ENCODE measurements around the gene GNE. TPM values are rescaled to one million over a fixed set of nuclear protein-coding genes. Genes with fewer than 3 reads are reported as not detected.
A peak's percentile ranks its signal among the peaks of the same experiment; 100 is the strongest.

Gene GNE
- total and polyA plus RNA-seq, 9 of the 15 experiments (the other 6 are each of a cell fraction or from before 2014, with no cell fraction given), result 5.1 to 18.6 (median 12.0) TPM

DNA sequence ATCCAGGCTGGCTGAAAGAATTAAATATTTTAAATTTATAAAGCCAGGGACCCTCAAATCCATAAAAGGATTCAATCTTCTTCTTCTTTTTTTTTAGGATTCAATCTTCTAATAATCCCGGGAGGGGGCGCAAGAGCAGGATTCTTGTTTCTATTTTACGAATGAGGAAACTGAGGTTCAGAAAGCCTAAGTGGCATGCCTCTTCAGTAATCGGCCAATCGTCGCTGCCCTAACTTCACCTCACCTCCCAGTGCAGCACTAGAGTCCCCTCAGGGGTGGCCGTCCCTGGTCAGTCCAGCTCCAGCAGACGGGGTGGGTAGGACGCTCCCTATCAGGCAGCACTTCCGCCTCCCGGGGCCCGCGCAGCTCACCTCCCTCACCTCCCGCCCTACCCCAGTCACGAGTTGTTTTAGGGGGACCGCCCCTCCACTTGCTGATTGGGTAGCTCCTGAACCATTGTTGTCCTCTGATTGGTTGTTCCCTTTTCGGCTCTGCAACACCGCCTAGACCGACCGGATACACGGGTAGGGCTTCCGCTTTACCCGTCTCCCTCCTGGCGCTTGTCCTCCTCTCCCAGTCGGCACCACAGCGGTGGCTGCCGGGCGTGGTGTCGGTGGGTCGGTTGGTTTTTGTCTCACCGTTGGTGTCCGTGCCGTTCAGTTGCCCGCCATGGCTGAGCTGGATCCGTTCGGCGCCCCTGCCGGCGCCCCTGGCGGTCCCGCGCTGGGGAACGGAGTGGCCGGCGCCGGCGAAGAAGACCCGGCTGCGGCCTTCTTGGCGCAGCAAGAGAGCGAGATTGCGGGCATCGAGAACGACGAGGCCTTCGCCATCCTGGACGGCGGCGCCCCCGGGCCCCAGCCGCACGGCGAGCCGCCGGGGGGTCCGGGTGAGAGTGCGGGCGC is 67.6 kb downstream of the GNE start, which contains the start of gene CLTA (continued):
- TF ChIP-seq TSHZ1 (CRISPR knock-in tag; IDR thresholded peaks at IDR 0.05), result no peak
- peak; percentile 91 for TF ChIP-seq GABPA (tag; conservative IDR thresholded peaks at IDR 0.05; ENCODE audit: low read depth)
- no peak for TF ChIP-seq HMG20A (CRISPR knock-in tag; conservative IDR thresholded peaks at IDR 0.05)
- TF ChIP-seq TEAD2 (tag; IDR thresholded peaks at IDR 0.05), result no peak
- peak; percentile 37; the same call in 1 of the 2 replicates for TF ChIP-seq GATAD2A (IDR thresholded peaks at IDR 0.05)
- TF ChIP-seq TCF7 (IDR thresholded peaks at IDR 0.05; ENCODE audit: borderline replicate concordance), result no peak
- TF ChIP-seq, protein P1, sequence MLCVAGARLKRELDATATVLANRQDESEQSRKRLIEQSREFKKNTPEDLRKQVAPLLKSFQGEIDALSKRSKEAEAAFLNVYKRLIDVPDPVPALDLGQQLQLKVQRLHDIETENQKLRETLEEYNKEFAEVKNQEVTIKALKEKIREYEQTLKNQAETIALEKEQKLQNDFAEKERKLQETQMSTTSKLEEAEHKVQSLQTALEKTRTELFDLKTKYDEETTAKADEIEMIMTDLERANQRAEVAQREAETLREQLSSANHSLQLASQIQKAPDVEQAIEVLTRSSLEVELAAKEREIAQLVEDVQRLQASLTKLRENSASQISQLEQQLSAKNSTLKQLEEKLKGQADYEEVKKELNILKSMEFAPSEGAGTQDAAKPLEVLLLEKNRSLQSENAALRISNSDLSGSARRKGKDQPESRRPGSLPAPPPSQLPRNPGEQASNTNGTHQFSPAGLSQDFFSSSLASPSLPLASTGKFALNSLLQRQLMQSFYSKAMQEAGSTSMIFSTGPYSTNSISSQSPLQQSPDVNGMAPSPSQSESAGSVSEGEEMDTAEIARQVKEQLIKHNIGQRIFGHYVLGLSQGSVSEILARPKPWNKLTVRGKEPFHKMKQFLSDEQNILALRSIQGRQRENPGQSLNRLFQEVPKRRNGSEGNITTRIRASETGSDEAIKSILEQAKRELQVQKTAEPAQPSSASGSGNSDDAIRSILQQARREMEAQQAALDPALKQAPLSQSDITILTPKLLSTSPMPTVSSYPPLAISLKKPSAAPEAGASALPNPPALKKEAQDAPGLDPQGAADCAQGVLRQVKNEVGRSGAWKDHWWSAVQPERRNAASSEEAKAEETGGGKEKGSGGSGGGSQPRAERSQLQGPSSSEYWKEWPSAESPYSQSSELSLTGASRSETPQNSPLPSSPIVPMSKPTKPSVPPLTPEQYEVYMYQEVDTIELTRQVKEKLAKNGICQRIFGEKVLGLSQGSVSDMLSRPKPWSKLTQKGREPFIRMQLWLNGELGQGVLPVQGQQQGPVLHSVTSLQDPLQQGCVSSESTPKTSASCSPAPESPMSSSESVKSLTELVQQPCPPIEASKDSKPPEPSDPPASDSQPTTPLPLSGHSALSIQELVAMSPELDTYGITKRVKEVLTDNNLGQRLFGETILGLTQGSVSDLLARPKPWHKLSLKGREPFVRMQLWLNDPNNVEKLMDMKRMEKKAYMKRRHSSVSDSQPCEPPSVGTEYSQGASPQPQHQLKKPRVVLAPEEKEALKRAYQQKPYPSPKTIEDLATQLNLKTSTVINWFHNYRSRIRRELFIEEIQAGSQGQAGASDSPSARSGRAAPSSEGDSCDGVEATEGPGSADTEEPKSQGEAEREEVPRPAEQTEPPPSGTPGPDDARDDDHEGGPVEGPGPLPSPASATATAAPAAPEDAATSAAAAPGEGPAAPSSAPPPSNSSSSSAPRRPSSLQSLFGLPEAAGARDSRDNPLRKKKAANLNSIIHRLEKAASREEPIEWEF (CRISPR knock-in tag; IDR thresholded peaks at IDR 0.05), result no peak
- TF ChIP-seq, protein P2, sequence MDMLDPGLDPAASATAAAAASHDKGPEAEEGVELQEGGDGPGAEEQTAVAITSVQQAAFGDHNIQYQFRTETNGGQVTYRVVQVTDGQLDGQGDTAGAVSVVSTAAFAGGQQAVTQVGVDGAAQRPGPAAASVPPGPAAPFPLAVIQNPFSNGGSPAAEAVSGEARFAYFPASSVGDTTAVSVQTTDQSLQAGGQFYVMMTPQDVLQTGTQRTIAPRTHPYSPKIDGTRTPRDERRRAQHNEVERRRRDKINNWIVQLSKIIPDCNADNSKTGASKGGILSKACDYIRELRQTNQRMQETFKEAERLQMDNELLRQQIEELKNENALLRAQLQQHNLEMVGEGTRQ (CRISPR knock-in tag; IDR thresholded peaks at IDR 0.05), result peak; percentile 69

Measured in K562 (cell line).